ENCODE data around the gene FOXE1.

DNA sequence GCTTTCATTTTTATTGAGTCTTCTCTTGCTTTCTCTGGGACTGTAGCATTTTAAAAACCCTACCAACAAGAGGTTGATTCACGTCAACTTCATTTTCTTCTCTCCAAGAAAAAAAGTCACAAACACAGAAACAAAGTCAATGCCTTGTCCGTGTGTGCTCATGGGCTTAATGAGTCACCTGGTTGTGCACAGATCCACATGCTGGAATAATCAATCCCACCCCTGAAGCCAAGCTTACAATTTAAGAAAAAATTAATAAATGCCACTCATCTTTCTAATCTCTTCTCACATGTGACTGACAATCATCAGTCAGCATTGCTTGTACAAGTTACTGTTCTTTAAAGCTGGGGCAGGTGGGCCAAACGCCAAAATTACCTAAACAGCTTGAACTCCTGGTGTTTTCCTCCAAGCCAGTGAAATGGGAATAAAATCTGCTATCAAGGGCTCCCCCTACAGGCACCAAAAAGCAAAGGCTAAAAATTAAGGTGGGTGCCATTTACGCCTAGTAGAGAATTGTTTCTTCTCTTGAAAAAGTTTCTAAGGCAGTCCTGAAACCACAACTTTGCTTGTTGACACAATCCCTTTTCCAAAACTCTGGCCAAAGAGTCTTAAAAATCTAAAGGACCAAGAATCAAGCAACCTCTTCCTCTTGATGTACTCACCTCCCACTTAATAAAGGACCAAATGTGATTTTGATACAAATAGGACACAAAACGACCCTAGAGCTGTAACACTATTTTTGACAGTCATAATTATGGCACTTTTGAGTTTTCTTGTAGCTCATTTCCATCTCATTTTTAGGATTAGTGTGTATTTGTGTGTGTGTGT lies 47.9 kb downstream of the FOXE1 start:
- TF ChIP-seq, protein P1, sequence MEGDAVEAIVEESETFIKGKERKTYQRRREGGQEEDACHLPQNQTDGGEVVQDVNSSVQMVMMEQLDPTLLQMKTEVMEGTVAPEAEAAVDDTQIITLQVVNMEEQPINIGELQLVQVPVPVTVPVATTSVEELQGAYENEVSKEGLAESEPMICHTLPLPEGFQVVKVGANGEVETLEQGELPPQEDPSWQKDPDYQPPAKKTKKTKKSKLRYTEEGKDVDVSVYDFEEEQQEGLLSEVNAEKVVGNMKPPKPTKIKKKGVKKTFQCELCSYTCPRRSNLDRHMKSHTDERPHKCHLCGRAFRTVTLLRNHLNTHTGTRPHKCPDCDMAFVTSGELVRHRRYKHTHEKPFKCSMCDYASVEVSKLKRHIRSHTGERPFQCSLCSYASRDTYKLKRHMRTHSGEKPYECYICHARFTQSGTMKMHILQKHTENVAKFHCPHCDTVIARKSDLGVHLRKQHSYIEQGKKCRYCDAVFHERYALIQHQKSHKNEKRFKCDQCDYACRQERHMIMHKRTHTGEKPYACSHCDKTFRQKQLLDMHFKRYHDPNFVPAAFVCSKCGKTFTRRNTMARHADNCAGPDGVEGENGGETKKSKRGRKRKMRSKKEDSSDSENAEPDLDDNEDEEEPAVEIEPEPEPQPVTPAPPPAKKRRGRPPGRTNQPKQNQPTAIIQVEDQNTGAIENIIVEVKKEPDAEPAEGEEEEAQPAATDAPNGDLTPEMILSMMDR (IDR thresholded peaks at IDR 0.05) = peak; percentile 90
- no peak for TF ChIP-seq ZFX (IDR thresholded peaks at IDR 0.05; ENCODE audit: borderline replicate concordance)
